HEK293T (cell line): ENCODE results near the gene MROH9.

Source experiments
- FOXK2 ChIP-seq: fragments of 450-650 bp; IDR thresholded peaks from 2 replicates; pipeline ENCODE4 v1.6.1; 2016; ENCODE audit warnings: mild to moderate bottlenecking
- FOXM1 ChIP-seq: fragments of 450-650 bp; IDR thresholded peaks from 2 replicates; pipeline ENCODE4 v1.6.1; 2017; ENCODE audit warnings: mild to moderate bottlenecking, borderline replicate concordance
- PKNOX1 ChIP-seq: fragments of 450-650 bp; IDR thresholded peaks from 2 replicates; pipeline ENCODE4 v1.6.1; 2016
- ZNF384 ChIP-seq: fragments of 450-650 bp; IDR thresholded peaks from 2 replicates; pipeline ENCODE4 v1.6.1; 2016

- TF ChIP-seq FOXK2 = no peak
- TF ChIP-seq FOXM1 = no peak
- TF ChIP-seq ZNF384 = no peak
- no peak for TF ChIP-seq PKNOX1
Observed at GRCh38 chr1:171048014-171048413, 112.7 kb downstream of the MROH9 start.
